ENCODE measurements around the gene JARID2. TPM values are rescaled to one million over a fixed set of nuclear protein-coding genes. Genes with fewer than 3 reads are reported as not detected.

JARID2 gene
- total RNA-seq, 1 donor, result 9.1 TPM

- peak overlapping the region; percentile 42 for H3K4me3 ChIP-seq (ENCODE audit: low read depth, low read length)
- no peak for TF ChIP-seq CTCF (IDR thresholded peaks at IDR 0.05; ENCODE audit: insufficient read depth, low read depth, low read length)
- DNase-seq (ENCODE audit: low read depth), result no peak
These were observed 259.6 kb downstream of the JARID2 start for GRCh38 chr6:15505463-15505918.

- H3K4me3 ChIP-seq (ENCODE audit: low read depth, low read length), result no peak overlapping the region
- DNase-seq (ENCODE audit: low read depth), result no peak
- no peak for TF ChIP-seq CTCF (IDR thresholded peaks at IDR 0.05; ENCODE audit: insufficient read depth, low read depth, low read length)
These were observed 260.2 kb downstream of the JARID2 start for GRCh38 chr6:15506066-15506465.

GRCh38 chr6:15507221-15507620 is 261.4 kb downstream of the JARID2 start:
- DNase-seq (ENCODE audit: low read depth), result no peak
- TF ChIP-seq CTCF (IDR thresholded peaks at IDR 0.05; ENCODE audit: insufficient read depth, low read depth, low read length), result no peak

GRCh38 chr6:15507746-15508145 is 261.9 kb downstream of the JARID2 start:
- no peak for TF ChIP-seq CTCF (IDR thresholded peaks at IDR 0.05; ENCODE audit: insufficient read depth, low read depth, low read length)
- no peak overlapping the region for H3K4me3 ChIP-seq (ENCODE audit: low read depth, low read length)
- DNase-seq (ENCODE audit: low read depth), result no peak

More at GRCh38 chr6:15507221-15507620, 261.4 kb downstream of the JARID2 start:
- H3K4me3 ChIP-seq (ENCODE audit: low read depth, low read length), result no peak overlapping the region

GRCh38 chr6:15508441-15508871 is 262.6 kb downstream of the JARID2 start:
- TF ChIP-seq CTCF (IDR thresholded peaks at IDR 0.05; ENCODE audit: insufficient read depth, low read depth, low read length), result no peak
- H3K4me3 ChIP-seq (ENCODE audit: low read depth, low read length), result no peak overlapping the region
- peak; percentile 92 for DNase-seq (ENCODE audit: low read depth)

GRCh38 chr6:15508931-15509330 is 263.1 kb downstream of the JARID2 start:
- no peak overlapping the region for H3K4me3 ChIP-seq (ENCODE audit: low read depth, low read length)
- peak; percentile 29 for DNase-seq (ENCODE audit: low read depth)
- no peak for TF ChIP-seq CTCF (IDR thresholded peaks at IDR 0.05; ENCODE audit: insufficient read depth, low read depth, low read length)

- no peak for TF ChIP-seq CTCF (IDR thresholded peaks at IDR 0.05; ENCODE audit: insufficient read depth, low read depth, low read length)
- no peak overlapping the region for H3K4me3 ChIP-seq (ENCODE audit: low read depth, low read length)
- DNase-seq (ENCODE audit: low read depth), result peak; percentile 69
These were observed 263.6 kb downstream of the JARID2 start for GRCh38 chr6:15509335-15509933.
